GM23248 (cell line): ENCODE data around the gene COL12A1.

Source experiments
- EZH2 ChIP-seq: fragments of 200-600 bp; sonication (generic); IDR thresholded peaks from 2 replicates; pipeline ENCODE4 v1.6.1; 2018; ENCODE audit warnings: antibody characterized with exemption, mild to moderate bottlenecking; ENCODE audit not compliant: insufficient read depth, poor library complexity, severe bottlenecking
- EZH2phosphoT487 ChIP-seq: fragments of 200-600 bp; sonication (generic); IDR thresholded peaks from 2 replicates; pipeline ENCODE4 v1.6.1; 2018; ENCODE audit warnings: antibody characterized with exemption, moderate library complexity, mild to moderate bottlenecking, low read depth; ENCODE audit not compliant: insufficient read depth

GRCh38 chr6:75180864-75181263, 25.0 kb downstream of the COL12A1 start:
- TF ChIP-seq EZH2, result no peak
- TF ChIP-seq EZH2phosphoT487, result no peak
